Fibroblast of gingiva (primary cell): ENCODE results near the gene MUC5B.
"Not testable (repeated sequence)": the region's sequence is repeated elsewhere in the genome, so short reads cannot be mapped to it uniquely, and the experiment has no call there.

Source experiments
- DNase-seq: peaks from one replicate; pipeline ENCODE4 v3.0.0-alpha.2; 2011; ENCODE audit warnings: low read depth

MUC5B gene

DNA sequence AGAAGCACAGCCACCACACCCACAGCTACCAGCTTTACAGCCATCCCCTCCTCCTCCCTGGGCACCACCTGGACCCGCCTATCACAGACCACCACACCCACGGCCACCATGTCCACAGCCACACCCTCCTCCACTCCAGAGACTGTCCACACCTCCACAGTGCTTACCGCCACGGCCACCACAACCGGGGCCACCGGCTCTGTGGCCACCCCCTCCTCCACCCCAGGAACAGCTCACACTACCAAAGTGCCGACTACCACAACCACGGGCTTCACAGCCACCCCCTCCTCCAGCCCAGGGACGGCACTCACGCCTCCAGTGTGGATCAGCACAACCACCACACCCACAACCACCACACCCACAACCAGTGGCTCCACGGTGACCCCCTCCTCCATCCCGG lies 27.5 kb downstream of the MUC5B start:
- DNase-seq: not testable (repeated sequence)

GRCh38 chr11:1251236-1251770 lies 28.4 kb downstream of the MUC5B start:
- no peak for DNase-seq

DNA sequence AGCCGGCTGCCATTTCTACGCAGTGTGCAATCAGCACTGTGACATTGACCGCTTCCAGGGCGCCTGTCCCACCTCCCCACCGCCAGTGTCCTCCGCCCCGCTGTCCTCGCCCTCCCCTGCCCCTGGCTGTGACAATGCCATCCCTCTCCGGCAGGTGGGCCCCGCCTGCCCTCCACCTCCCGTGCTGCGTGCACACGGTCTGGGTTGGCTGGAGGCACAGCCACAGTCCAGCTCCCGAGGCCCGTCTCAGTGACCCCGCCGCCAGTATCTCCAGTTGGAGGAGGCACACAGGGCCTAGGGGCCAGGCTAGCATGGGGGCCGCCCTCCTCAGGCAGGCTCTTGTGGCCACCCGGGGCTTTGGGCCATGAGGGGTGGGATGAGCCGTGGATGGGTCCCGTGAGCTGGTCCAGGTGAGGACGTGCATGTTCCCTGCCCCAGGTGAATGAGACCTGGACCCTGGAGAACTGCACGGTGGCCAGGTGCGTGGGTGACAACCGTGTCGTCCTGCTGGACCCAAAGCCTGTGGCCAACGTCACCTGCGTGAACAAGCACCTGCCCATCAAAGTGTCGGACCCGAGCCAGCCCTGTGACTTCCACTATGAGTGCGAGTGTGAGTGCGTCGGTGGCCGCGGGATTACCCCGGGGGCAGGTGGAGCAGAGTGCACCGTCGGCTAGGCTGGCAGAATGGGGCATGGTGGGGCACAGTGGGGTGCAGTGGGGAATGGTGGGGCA lies 29.7 kb downstream of the MUC5B start:
- DNase-seq: no peak

DNA sequence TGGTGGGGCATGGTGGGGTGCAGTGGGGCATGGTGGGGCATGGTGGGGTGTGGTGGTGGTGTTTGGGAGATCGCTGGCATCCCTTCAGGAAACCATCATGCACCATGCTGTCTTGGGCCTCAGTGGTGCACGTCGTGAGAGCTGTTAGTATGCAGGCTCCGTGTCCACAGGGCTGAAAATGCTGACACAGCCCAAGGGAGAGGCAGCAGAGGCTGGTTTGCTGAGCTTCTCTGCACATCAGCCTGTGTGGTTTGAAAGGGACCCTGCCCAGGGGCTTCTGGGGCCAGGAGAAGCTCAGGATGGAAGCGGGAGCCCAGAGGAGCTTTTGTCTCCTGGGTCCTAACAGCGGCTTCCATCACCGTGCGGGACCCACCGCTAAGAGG lies 30.2 kb downstream of the MUC5B start:
- DNase-seq: no peak

DNA sequence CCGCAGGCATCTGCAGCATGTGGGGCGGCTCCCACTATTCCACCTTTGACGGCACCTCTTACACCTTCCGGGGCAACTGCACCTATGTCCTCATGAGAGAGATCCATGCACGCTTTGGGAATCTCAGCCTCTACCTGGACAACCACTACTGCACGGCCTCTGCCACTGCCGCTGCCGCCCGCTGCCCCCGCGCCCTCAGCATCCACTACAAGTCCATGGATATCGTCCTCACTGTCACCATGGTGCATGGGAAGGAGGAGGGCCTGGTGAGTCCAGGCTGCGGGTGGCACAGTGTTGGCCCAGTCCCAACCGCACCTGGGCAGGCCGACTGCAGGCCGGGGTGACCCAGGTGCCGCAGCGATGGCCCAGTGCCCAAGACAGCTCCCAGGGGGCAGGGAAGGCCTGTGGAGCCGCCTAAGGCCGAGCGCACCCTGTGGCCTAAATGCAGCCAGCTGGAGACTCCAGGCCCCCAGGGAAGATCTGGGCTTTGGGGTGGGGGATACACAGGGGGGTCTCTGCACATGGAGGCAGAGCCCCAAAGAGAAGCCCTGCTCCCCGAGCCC lies 31.3 kb downstream of the MUC5B start:
- DNase-seq: no peak

DNA sequence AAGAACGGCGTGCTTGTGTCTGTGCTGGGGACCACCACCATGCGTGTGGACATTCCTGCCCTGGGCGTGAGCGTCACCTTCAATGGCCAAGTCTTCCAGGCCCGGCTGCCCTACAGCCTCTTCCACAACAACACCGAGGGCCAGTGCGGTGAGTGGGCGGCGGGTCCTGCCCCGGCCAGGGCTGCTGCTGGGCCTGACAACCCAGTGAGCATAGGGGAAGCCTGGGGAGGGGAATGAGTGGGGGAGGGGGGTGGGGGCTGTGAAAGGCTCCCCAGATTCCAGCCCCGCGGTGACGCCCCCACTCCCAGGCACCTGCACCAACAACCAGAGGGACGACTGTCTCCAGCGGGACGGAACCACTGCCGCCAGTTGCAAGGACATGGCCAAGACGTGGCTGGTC lies 31.9 kb downstream of the MUC5B start:
- no peak for DNase-seq

GRCh38 chr11:1255151-1255550 lies 32.3 kb downstream of the MUC5B start:
- no peak for DNase-seq

DNA sequence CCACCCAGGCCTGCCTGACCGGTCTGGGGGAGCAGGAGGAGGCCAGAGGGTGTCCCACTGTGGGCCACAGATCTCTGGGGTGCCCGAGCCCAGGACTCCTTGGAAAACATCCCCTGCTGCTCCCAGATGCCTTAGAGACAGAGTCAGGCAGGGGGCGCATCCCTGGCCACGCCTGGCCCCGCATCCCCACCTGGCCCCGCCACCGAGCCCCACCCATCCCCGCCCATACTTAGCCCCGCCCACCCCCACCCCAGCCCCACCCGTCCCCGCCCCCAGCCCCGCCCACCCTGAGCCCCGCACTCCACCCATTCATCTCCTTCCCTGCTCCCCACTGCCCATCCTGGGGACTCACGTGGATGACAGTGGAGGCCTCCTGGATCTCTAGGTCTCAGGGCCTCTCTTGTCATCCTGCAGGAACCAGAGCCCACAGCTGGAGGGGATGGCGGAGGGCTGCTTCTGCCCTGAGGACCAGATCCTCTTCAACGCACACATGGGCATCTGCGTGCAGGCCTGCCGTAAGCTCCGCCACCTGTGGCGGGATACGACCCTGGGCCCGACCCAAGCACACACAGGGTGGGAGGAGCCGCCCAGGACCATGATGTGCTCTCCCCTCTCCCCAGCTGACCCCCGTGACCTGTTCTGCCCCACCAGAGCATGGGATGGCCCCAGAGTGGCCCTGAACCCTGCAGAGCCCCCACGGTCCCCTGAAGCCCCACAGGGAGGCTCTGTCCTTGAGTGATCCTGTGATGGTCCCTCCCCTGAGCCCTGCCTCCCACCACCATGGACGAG lies 33.6 kb downstream of the MUC5B start:
- DNase-seq: no peak

GRCh38 chr11:1257366-1257765 lies 34.5 kb downstream of the MUC5B start:
- DNase-seq: no peak

DNA sequence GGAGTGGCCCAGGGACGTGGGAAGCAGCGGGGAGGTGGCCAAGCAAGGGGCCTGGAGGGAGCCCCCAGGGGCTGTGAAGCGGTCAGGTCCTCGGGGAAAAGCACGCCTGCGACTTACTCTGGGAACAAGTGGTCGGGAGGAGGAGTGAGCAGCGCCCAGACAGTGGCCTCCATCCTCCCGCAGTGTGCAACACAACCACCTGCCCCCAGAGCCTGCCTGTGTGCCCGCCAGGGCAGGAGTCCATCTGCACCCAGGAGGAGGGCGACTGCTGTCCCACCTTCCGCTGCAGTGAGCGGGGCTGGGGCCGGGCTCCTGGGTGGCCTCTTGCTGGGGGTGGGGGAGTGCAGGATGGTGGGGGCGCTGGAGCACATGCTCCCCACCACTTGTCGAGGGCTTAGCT lies 35.0 kb downstream of the MUC5B start:
- no peak for DNase-seq

DNA sequence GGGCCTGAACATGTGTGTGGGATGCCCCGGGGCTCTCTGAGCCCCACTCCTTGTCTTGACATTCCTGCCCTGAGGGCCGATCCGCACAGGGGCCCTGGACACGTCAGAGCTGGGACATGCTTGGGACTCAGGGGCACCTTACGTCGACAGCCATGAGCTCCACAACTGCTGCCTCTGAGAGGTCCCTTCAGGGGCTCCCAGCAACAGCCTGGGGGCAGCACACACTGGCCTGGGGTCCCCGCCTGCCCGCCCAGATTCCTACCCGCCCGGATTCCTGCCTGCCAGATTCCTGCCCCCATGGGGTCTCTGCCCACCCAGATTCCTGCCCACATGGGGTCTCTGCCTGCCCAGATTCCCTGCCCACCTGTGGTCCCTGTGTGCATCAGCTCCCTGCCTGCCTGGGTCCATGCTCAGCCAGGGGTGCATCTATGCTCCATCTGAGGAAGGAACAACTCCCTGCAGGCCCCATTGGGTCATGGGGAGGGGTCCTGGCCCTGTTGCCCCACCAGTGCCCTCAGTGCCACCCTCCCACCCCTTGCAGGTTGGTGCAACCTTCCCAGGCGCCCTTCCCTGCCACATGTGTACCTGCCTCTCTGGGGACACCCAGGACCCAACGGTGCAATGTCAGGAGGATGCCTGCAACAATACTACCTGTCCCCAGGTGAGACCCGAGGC lies 35.7 kb downstream of the MUC5B start:
- DNase-seq: no peak

- DNase-seq: no peak
Observed at GRCh38 chr11:1259076-1259461, 36.2 kb downstream of the MUC5B start.

DNA sequence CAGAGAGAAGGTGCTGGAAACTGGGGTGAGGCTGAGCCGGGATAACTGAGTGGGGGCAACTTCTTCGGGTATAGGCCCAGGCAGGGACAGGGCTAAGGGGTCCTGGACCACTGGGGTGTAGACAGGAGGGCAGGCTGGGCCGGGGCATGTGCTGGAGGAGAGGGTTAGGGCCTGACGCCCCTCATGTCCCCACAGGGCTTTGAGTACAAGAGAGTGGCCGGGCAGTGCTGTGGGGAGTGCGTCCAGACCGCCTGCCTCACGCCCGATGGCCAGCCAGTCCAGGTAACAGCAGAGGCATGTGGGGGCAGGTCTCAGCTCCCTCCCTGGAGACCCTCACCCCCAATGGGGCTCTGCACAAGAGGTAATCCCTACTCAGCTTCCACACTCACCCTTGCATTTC lies 36.7 kb downstream of the MUC5B start:
- no peak for DNase-seq

- DNase-seq: no peak
Observed at GRCh38 chr11:1260023-1260501, 37.2 kb downstream of the MUC5B start.

GRCh38 chr11:1260620-1261019 lies 37.8 kb downstream of the MUC5B start:
- DNase-seq: no peak

GRCh38 chr11:1261241-1262071 lies 38.6 kb downstream of the MUC5B start:
- no peak for DNase-seq

DNA sequence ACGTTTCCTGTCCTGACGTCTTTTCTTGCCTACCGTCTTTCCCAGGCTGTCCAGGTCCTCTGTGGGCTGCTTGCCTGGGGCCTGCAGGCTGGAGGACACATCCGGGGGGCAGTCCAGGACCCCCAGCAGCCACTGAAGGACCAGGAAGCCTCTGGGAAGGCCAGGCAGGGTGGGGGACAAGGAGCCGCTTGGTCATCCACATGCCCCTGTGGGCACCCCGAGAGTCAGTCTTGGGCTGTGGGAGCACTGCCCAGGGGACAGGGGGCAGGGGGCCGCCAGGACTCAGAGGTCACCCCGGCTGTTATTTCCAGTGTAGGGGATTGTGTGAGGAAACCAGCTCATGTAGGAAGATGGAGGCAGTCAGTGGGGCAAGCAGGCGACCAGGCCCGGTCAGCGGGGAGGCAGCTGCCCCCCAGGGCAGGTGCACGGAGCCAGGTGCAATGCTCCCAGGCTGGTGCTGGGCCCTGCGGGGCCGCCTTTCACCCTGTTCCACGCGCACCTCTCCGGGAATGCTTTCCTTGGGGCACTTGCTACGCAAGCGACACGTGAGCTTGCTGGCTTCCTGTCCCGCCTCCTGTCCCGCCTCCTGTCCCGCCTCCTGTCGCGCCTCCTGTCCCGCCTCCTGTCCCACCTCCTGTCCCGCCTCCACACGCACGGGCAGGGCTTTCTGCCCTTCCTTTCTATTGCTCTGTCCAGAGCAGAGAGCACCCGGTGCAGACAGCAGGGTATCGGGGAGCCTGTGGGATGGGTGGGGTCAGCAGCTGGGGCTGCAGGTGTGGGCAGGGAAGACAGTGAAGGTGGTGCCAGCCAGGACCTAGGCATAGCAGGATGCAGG lies 39.5 kb downstream of the MUC5B start:
- peak; percentile 93 for DNase-seq

GRCh38 chr11:1263010-1263409 lies 40.1 kb downstream of the MUC5B start:
- DNase-seq: no peak

DNA sequence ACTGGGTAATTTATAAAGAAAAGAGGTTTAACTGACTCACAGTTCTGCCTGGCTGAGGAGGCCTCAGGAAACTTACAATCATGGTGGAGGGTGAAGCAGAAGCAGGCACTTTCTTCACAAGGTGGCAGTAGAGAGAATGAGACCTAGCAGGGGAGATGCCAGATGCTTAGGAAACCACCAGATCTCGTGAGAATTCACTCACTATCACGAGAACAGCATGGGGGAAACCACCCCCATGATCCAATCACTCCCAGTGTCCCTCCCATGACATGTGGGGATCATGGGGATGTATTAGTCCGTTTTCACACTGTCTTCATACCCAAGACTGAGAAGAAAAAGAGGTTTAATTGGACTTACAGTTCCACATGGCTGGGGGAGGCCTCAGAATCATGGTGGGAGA lies 41.6 kb downstream of the MUC5B start:
- DNase-seq: peak; percentile 75

- DNase-seq: not testable (repeated sequence)
Observed at GRCh38 chr11:1265480-1265879, 42.6 kb downstream of the MUC5B start.

DNA sequence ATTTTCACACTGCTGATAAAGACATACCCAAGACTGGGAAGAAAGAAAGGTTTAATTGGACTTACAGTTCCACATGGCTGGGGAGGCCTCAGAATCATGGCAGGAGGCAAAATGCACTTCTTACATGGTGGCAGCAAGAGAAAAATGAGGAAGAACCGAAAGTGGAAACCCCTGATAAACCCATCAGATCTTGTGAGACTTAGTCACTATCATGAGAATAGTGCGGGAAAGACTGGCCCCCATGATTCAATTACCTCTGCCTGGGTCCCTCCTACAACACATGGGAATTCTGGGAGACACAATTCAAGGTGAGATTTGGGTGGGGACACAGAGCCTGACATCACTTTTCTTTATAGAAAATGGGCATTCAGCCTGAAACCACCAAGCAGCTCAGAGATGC lies 44.1 kb downstream of the MUC5B start:
- not testable (repeated sequence) for DNase-seq
